Heart left ventricle (tissue), 16 donors: ENCODE measurements around the gene FLYWCH1. TPM values are rescaled to one million over a fixed set of nuclear protein-coding genes. Genes with fewer than 3 reads are reported as not detected.
A peak's percentile ranks its signal among the peaks of the same experiment; 100 is the strongest.

Experiments
- ATAC-seq, 4 donors: fragments of 200-7000 bp; cut with Tn5 transposase; one replicate each; pipeline ENCODE4 v1.9.1; 2020 to 2022; ENCODE audit warnings: moderate library complexity in 4 of 4, mild to moderate bottlenecking in 3 of 4, moderate number of reproducible peaks in 1 of 4
- DNase-seq, 5 donors: peaks; one replicate each; pipeline ENCODE4 v3.0.0-alpha.2; 2020
- H3K27ac ChIP-seq, 12 donors: fragments of 200-600 bp; sonication (generic) in 4 of 12; one replicate each; pipeline versions ENCODE4 v1.5.0 to v1.8.0; 2016 to 2022; ENCODE audit warnings: mild to moderate bottlenecking in 2 of 12
- H3K27me3 ChIP-seq, 9 donors: fragments of 200-600 bp; sonication (generic) in 2 of 9; one replicate each; pipeline versions ENCODE4 v1.5.1 to v1.8.0; 2016 to 2022; ENCODE audit warnings: mild to moderate bottlenecking in 3 of 9
- H3K36me3 ChIP-seq, 9 donors: fragments of 200-600 bp; sonication (generic) in 2 of 9; one replicate each; pipeline versions ENCODE4 v1.5.0 to v1.8.0; 2018 to 2022; ENCODE audit warnings: mild to moderate bottlenecking in 2 of 9
- H3K4me1 ChIP-seq, 12 donors: fragments of 200-600 bp; sonication (generic) in 4 of 12; one replicate each; pipeline versions ENCODE4 v1.5.0 to v1.8.0; 2016 to 2022; ENCODE audit warnings: mild to moderate bottlenecking in 3 of 12
- H3K4me3 ChIP-seq, 12 donors: fragments of 200-600 bp; sonication (generic) in 4 of 12; one replicate each; pipeline versions ENCODE4 v1.5.0 to v1.8.0; 2017 to 2022; ENCODE audit warnings: mild to moderate bottlenecking in 9 of 12, moderate library complexity in 4 of 12
- H3K9me3 ChIP-seq, 12 donors: fragments of 200-600 bp; sonication (generic) in 4 of 12; one replicate each; pipeline versions ENCODE4 v1.5.0 to v1.8.0; 2016 to 2022; ENCODE audit warnings: mild to moderate bottlenecking in 1 of 12
- POLR2A ChIP-seq, 2 donors: fragments of 450-650 bp; IDR thresholded peaks; one replicate each; pipeline ENCODE4 v1.6.1; 2017; ENCODE audit warnings: antibody characterized with exemption in 2 of 2, mild to moderate bottlenecking in 2 of 2, moderate library complexity in 2 of 2
- WGBS, 4 donors: extraction: QIAGEN DNeasy Blood & Tissue Kit in 2 of 4; methylation state at CpG; one replicate each; pipeline versions ENCODE4 v1.1.5 to v1.1.7; 2013 to 2018; 5-methylcytosine and 5-hydroxymethylcytosine counted together
- intact Hi-C, 10 donors: fragments of 100-400 bp; cut with DNase I; formaldehyde crosslinking; loops; one replicate each; pipeline versions ENCODE4 v1.11.1 to v1.14.2; 2022
- polyA plus RNA-seq, 2 donors: library from polyadenylated mRNA; stranded (reverse); fragments of 200-250 nt; gene quantifications; one replicate each; pipeline ENCODE4 v1.2.3, GENCODE V29; 2013
- total RNA-seq, 9 donors: library from RNA; depleted of rRNA in 2 of 9; stranded (reverse); fragments of >200 nt in 2 of 9; fragmentation: NEBNext Ultra II Directional in 3 of 9; extraction: Animal tissue kit (Norgen Biotek cat#: 25700) in 3 of 9; gene quantifications; one replicate each; pipeline versions ENCODE4 v1.1.0 to v1.2.4, GENCODE V29; 2016 to 2023
- TF ChIP-seq, protein P1 (sequence below), 12 donors: fragments of 200-600 bp; sonication (generic) in 4 of 12; IDR thresholded peaks; one replicate each; pipeline versions ENCODE4 v1.5.0 to v1.8.0; 2018 to 2022; ENCODE audit warnings: antibody characterized with exemption in 12 of 12, mild to moderate bottlenecking in 5 of 12
- donor health status: ischemic (EF 13 %, LVEDD 7.1; RV severe dilation, severe dysfunction).
- donor health status: healthy with polysubstance abuse.
- donor health status: DM: no; HTN: yes; CAD: no.
- donor health status: DM: no; HTN: no; CAD: no.
- donor health status: ischemic (EF 25% LVEDD 6.9; RV normal size, moderate dysfunction).
- donor health status: ischemic (EF 25% LVEDD 5.7; RV mildly dilated, moderate dysfunction).
- donor health status: healthy.
- donor health status: DM: yes; HTN: yes; CAD: no.
- donor health status: ischemic (EF 35%, LVEDD 5.7; RV mildly dilated, moderate dysfunction).
- donor health status: nonischemic (EF 11% LVEDD 7.7; RV severe dilation, severe dysfunction).
- donor health status: DM: yes; HTN: yes; CAD: no.
- donor health status: PGD.
- donor health status: ischemic (EF 29% LVEDD 5.4; RV normal size, mild dysfunction).
- donor health status: nonischemic (EF 23%, LVEDD 6.1; RV moderate dilation, normal function).

The FLYWCH1 gene
- total and polyA plus RNA-seq, 11 donors, result 26.3 to 48.4 (median 34.1) TPM

DNA sequence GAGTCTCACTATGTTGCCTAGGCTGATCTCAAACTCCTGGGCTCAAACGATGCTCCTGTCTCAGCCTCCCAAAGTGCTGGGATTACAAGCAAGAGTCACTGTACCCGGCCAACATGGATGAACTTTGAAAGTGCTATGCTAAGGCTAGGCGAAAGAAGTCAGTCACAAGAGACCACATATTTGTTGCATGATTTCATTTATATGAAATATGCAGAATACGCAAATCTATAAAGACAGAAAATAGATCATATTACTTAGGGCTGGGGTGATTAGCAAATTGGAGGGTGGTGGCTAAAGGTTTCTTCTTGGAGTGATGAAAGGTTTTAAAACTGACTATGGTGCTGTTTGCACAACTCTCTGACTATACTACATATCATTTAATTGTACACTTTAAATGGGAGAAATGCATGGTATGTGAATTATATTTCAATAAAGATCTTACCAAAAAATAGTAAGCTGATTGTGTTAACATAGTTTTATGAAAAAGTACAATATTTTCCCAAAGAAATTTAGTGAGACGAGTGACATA lies 1.2 kb upstream of the FLYWCH1 start:
- TF ChIP-seq POLR2A (IDR thresholded peaks at IDR 0.05), result no peak
- TF ChIP-seq, protein P1, sequence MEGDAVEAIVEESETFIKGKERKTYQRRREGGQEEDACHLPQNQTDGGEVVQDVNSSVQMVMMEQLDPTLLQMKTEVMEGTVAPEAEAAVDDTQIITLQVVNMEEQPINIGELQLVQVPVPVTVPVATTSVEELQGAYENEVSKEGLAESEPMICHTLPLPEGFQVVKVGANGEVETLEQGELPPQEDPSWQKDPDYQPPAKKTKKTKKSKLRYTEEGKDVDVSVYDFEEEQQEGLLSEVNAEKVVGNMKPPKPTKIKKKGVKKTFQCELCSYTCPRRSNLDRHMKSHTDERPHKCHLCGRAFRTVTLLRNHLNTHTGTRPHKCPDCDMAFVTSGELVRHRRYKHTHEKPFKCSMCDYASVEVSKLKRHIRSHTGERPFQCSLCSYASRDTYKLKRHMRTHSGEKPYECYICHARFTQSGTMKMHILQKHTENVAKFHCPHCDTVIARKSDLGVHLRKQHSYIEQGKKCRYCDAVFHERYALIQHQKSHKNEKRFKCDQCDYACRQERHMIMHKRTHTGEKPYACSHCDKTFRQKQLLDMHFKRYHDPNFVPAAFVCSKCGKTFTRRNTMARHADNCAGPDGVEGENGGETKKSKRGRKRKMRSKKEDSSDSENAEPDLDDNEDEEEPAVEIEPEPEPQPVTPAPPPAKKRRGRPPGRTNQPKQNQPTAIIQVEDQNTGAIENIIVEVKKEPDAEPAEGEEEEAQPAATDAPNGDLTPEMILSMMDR (IDR thresholded peaks at IDR 0.05), result no peak
- no peak for ATAC-seq
- no peak for DNase-seq
- H3K36me3 ChIP-seq, result peaks cover 0 to 18% (median 11%) of the 10 kb centered on the region in 9 donors
- intact Hi-C loops, result loop anchor here in 4 of 10 donors (5.0 to 10.0 kb wide), 4 partner anchors 38 to 136 kb away; partner anchors contain the start of genes ELOB (in 1 of the 4), PKMYT1 (in 1 of the 4) and ZG16B (in 1 of the 4)
- WGBS, 4 donors, result 58 to 69% (median 64%) methylated on average over 5 of the region's 5 CpGs
- no peaks in the 10 kb centered on the region for H3K9me3 ChIP-seq
- no peaks in the 10 kb centered on the region for H3K27me3 ChIP-seq
- peaks cover 0 to 33% (median 19%) of the 10 kb centered on the region in 12 donors for H3K4me1 ChIP-seq
- no peak overlapping the region for H3K27ac ChIP-seq
- H3K4me3 ChIP-seq, result no peak overlapping the region

GRCh38 chr16:2912330-2913199 lies 834 bp downstream of the FLYWCH1 start:
- peak in 3 of 5 donors; percentile 26 to 38 (median 34) for DNase-seq
- intact Hi-C loops, result loop anchor here in 4 of 10 donors (5.0 to 10.0 kb wide), 4 partner anchors 40 to 138 kb away; partner anchors contain the start of genes ELOB (in 1 of the 4), PKMYT1 (in 1 of the 4) and ZG16B (in 1 of the 4)

GRCh38 chr16:2913603-2914002 lies 1.9 kb downstream of the FLYWCH1 start:
- no peak for ATAC-seq
- no peaks in the 10 kb centered on the region for H3K27me3 ChIP-seq
- H3K4me3 ChIP-seq, result peak overlapping the region in 2 of 12 donors; percentile 96 to 97
- H3K27ac ChIP-seq, result peak overlapping the region in 1 of 12 donors; percentile 86
- TF ChIP-seq, protein P1 (IDR thresholded peaks at IDR 0.05), result no peak
- no peak for TF ChIP-seq POLR2A (IDR thresholded peaks at IDR 0.05)
- DNase-seq, result no peak
- intact Hi-C loops, result loop anchor here in 4 of 10 donors (5.0 to 10.0 kb wide), 4 partner anchors 41 to 139 kb away; partner anchors contain the start of genes ELOB (in 1 of the 4), PKMYT1 (in 1 of the 4) and ZG16B (in 1 of the 4)
- H3K4me1 ChIP-seq, result peaks cover 0 to 30% (median 12%) of the 10 kb centered on the region in 12 donors
- no peaks in the 10 kb centered on the region for H3K9me3 ChIP-seq
- peaks cover 0 to 42% (median 24%) of the 10 kb centered on the region in 9 donors for H3K36me3 ChIP-seq
- WGBS, 4 donors, result 86 to 93% (median 88%) methylated on average over 7 of the region's 7 CpGs

More at GRCh38 chr16:2912330-2913199, 834 bp downstream of the FLYWCH1 start:
- Histone ChIP-seq H3K4me3 (peak overlapping the region; percentile 64 to 97 (median 92)), H3K4me1 (peaks cover 0 to 30% (median 12%) of the 10 kb centered on the region in 12 donors), H3K36me3 (peaks cover 0 to 36% (median 21%) of the 10 kb centered on the region in 9 donors), H3K27ac (peak overlapping the region; percentile 72 to 95 (median 90)), H3K9me3 (no peaks in the 10 kb centered on the region), H3K27me3 (no peaks in the 10 kb centered on the region)
- peak; percentile 23 to 44 (median 36) for ATAC-seq
- 3 to 5% (median 3%) methylated on average over 25 to 39 of the region's 39 CpGs for WGBS, 4 donors
- TF ChIP-seq, protein P1 (IDR thresholded peaks at IDR 0.05), result no peak
